D341Med (cell line): Measurements from ENCODE around the gene AGGF1.
"Not testable (repeated sequence)": the region's sequence is repeated elsewhere in the genome, so short reads cannot be mapped to it uniquely, and the experiment has no call there.

Source experiments
- DNase-seq: peaks from one replicate; pipeline ENCODE4 v3.0.0; 2012; ENCODE audit warnings: low spot score

AGGF1 gene

DNA sequence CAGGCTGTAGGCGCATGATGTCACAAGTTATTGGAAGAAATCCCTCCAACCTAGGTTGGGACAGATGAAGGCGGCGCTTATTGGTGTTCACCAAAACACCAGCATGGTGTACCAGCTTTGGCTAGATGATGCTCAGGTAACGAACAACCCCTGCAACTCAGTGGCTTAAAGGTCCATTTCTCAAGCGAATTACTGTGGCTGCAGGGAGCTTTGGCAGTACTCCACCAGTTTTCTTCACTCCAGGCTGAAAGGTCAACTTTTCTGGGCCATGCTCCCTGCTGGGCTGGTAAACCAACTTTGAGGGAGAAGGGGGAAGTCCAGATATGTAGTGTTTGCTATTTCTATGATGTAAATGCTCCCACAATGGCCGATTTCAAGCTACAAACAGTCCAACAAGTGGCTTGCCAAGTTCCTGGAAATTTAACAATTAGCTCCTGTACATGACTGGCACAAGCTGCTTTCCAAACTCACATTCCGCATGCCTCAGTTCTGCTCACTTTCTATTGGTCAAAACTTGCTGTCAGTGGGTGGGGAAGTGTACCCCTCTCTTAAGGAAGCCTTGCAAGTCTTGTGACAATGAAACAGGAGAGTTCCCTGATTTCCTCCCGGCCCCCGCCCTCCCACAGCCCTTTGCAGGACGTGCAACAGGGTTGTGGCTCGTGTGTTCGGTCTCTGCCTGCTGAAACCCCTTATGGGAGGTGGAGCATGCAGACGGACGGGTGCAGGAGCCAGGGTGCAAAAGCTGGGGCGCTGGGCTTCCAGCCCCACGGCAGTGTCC, 57.5 kb downstream of the AGGF1 start:
- no peak for DNase-seq

- no peak for DNase-seq
These were observed 65.0 kb downstream of the AGGF1 start for GRCh38 chr5:77095189-77095588.

- no peak for DNase-seq
These were observed 71.1 kb downstream of the AGGF1 start for GRCh38 chr5:77101298-77101697.

GRCh38 chr5:77102549-77102948, 72.3 kb downstream of the AGGF1 start:
- no peak for DNase-seq

DNA sequence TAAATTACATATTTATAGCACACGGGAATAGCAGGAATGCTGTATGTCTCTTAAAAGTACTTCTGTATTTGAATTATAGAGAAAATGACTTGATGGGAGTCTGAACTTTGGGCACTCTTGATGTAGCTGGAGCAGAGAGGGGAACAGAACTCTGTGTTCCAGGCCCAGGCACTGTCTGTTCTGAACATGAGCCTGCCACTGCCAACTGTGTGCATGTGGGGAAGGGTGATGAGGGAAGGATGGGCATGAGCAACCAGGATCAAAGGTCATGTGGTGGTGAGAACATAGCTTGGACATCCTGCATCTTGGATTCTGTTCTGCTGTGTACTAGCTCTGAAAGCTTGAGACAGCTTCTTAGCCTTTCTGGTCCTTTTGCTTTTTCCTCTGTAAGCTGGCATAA, 73.3 kb downstream of the AGGF1 start:
- no peak for DNase-seq

DNA sequence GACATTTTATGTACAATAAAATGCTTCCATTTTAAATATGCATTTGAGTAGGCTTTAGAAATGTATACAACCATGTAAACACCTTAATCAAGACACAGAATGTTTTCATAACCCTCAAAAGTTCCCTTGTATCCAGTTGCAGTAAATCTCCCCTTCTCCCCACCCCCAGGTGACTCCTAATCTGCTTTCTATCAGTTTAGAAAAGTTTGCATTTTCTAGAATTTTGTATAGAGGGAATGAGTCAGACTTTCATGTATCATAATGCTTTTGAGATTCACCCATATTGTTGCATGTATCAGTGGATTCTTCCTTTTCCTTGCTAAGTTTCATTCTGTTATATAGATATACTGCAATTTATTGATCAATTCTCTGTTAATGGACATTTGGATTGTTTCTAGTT, 74.6 kb downstream of the AGGF1 start:
- DNase-seq, result no peak

GRCh38 chr5:77107035-77107434, 76.8 kb downstream of the AGGF1 start:
- not testable (repeated sequence) for DNase-seq
